NB4 (cell line): ENCODE data around the gene APOL4.

Experiments
- DNase-seq: peaks from one replicate; pipeline ENCODE4 v3.0.0; 2010; ENCODE audit warnings: low read depth
- H3K4me3 ChIP-seq: one replicate; pipeline ENCODE4 v1.5.1; 2011; ENCODE audit warnings: mild to moderate bottlenecking, low read depth, low read length, moderate library complexity
- CTCF ChIP-seq: IDR thresholded peaks from one replicate; pipeline ENCODE4 v1.5.1; 2012; ENCODE audit warnings: low read depth, low read length
- MAX ChIP-seq: IDR thresholded peaks from 2 replicates; pipeline ENCODE4 v1.6.1; 2011; ENCODE audit warnings: low read depth, low read length
- MYC ChIP-seq: IDR thresholded peaks from 2 replicates; pipeline ENCODE4 v1.6.1; 2011; ENCODE audit warnings: low read depth, low read length
- POLR2A ChIP-seq: IDR thresholded peaks from 2 replicates; pipeline ENCODE4 v1.6.1; 2011; ENCODE audit warnings: mild to moderate bottlenecking; ENCODE audit not compliant: insufficient read length; ENCODE audit errors: extremely low read depth

The APOL4 gene

GRCh38 chr22:36143956-36144355 is 57.7 kb downstream of the APOL4 start:
- no peak for DNase-seq
- TF ChIP-seq CTCF (no peak), MYC (no peak), MAX (no peak), POLR2A (no peak)
- H3K4me3 ChIP-seq: no peak overlapping the region

- no peak for DNase-seq
- TF ChIP-seq POLR2A (no peak), CTCF (no peak), MAX (no peak), MYC (no peak)
- H3K4me3 ChIP-seq: no peak overlapping the region
Observed at GRCh38 chr22:36143066-36143815, 58.4 kb downstream of the APOL4 start.

GRCh38 chr22:36141481-36141880 is 60.1 kb downstream of the APOL4 start:
- DNase-seq: no peak
- H3K4me3 ChIP-seq: no peak overlapping the region
- no peak for TF ChIP-seq CTCF
- TF ChIP-seq MYC: no peak
- no peak for TF ChIP-seq POLR2A
- TF ChIP-seq MAX: no peak
